K562 (cell line): ENCODE data around the gene BCL10. TPM values are rescaled to one million over a fixed set of nuclear protein-coding genes. Genes with fewer than 3 reads are reported as not detected.

ENCODE experiments used
- ARHGAP35 ChIP-seq: fragments of 450-650 bp; IDR thresholded peaks from 2 replicates; pipeline ENCODE4 v1.6.1; 2018; ENCODE audit not compliant: partially characterized antibody
- CHD2 ChIP-seq: IDR thresholded peaks from 2 replicates; pipeline ENCODE4 v1.6.1; 2011; ENCODE audit warnings: low read depth, low read length
- CSDE1 ChIP-seq, 2 experiments: fragments of 450-650 bp; IDR thresholded peaks; 2 replicates each; pipeline ENCODE4 v1.6.1; 2016; ENCODE audit warnings: mild to moderate bottlenecking in 1 of 2
- IRF1 ChIP-seq: sonication (generic); formaldehyde crosslinking; IDR thresholded peaks from 2 replicates; pipeline ENCODE4 v1.8.0; 2022; ENCODE audit warnings: missing genetic modification reagents, mild to moderate bottlenecking, borderline replicate concordance
- NRF1 ChIP-seq, 2 experiments: fragments of 450-650 bp; IDR thresholded peaks in 1 of 2; conservative IDR thresholded peaks in 1 of 2; 2 replicates each; pipeline ENCODE4 v1.6.1; 2014; ENCODE audit warnings: mild to moderate bottlenecking in 2 of 2
- PCBP2 ChIP-seq: fragments of 200-400 bp; formaldehyde crosslinking; IDR thresholded peaks from 2 replicates; pipeline ENCODE4 v1.6.1; 2018; ENCODE audit warnings: low read length, low read depth, mild to moderate bottlenecking, moderate library complexity; ENCODE audit not compliant: poor library complexity, severe bottlenecking
- POLR2AphosphoS5 ChIP-seq: IDR thresholded peaks from 2 replicates; pipeline ENCODE4 v1.6.1; 2011; ENCODE audit warnings: mild to moderate bottlenecking, low read depth, low read length, moderate library complexity; ENCODE audit not compliant: control insufficient read depth, insufficient read depth
- PRMT5 ChIP-seq: sonication (generic); formaldehyde crosslinking; IDR thresholded peaks from 2 replicates; pipeline ENCODE4 v1.5.0; 2020; ENCODE audit warnings: missing genetic modification reagents
- PTRF ChIP-seq: fragments of 450-650 bp; IDR thresholded peaks from 2 replicates; pipeline ENCODE4 v1.6.1; 2016; ENCODE audit warnings: mild to moderate bottlenecking, missing genetic modification characterization, missing compliant biosample characterization
- PURB ChIP-seq: sonication (generic); formaldehyde crosslinking; IDR thresholded peaks from 2 replicates; pipeline ENCODE4 v1.9.0; 2021; ENCODE audit warnings: low read depth, mild to moderate bottlenecking, missing genetic modification reagents
- SRSF7 ChIP-seq: fragments of 200-400 bp; formaldehyde crosslinking; optimal IDR thresholded peaks from 2 replicates; pipeline ENCODE3; 2017; ENCODE audit warnings: mild to moderate bottlenecking, low read depth, low read length
- ZEB2 ChIP-seq: fragments of 450-650 bp; IDR thresholded peaks from 2 replicates; pipeline ENCODE4 v1.6.1; 2016
- ZFP30 ChIP-seq: fragments of 250-450 bp; sonication (Bioruptor Pico); IDR thresholded peaks from 2 replicates; pipeline ENCODE4 v1.8.0; 2022; ENCODE audit warnings: moderate library complexity, mild to moderate bottlenecking, inconsistent platforms, borderline replicate concordance
- ZFPM2 ChIP-seq: fragments of 250-450 bp; sonication (Bioruptor Pico); IDR thresholded peaks from 2 replicates; pipeline ENCODE4 v1.5.1; 2022; ENCODE audit warnings: mild to moderate bottlenecking
- ZNF134 ChIP-seq: fragments of 250-450 bp; sonication (Bioruptor Pico); conservative IDR thresholded peaks from 2 replicates; pipeline ENCODE4 v1.4.0; 2020
- ZNF583 ChIP-seq: fragments of 250-450 bp; sonication (Bioruptor Pico); IDR thresholded peaks from 2 replicates; pipeline ENCODE4 v1.4.0; 2020
- ZNF592 ChIP-seq: fragments of 450-650 bp; IDR thresholded peaks from 2 replicates; pipeline ENCODE4 v1.6.1; 2017; ENCODE audit warnings: antibody characterized with exemption, mild to moderate bottlenecking
- polyA plus RNA-seq, 8 experiments: library from polyadenylated mRNA; depleted of rRNA in 4 of 8; stranded (reverse) in 5 of 8; unstranded in 3 of 8; fragments of >200 nt; fragmentation: Nextera tagmentation in 2 of 8; fragmentation: Illumina TruSeq in 1 of 8; extraction: Ambion mirVana in 2 of 8; extraction: Trizol in 1 of 8; gene quantifications; 2 replicates each; pipeline versions ENCODE4 v1.2.1 to v1.2.3, GENCODE V29; 2011 to 2014; ENCODE audit warnings: inconsistent platforms in 1 of 8, missing spikeins in 1 of 8
- total RNA-seq, 7 experiments: library from RNA; depleted of rRNA in 6 of 7; stranded (reverse); fragments of >200 nt in 6 of 7; fragmentation: Illumina TruSeq in 2 of 7; extraction: Trizol in 2 of 7; gene quantifications; 2 replicates each; pipeline versions ENCODE4 v1.2.1 to v1.2.3, GENCODE V29; 2011 to 2021; ENCODE audit warnings: low replicate concordance in 1 of 7
- TF ChIP-seq, protein P1 (sequence below): sonication (generic); formaldehyde crosslinking; IDR thresholded peaks from 2 replicates; pipeline ENCODE4 v1.8.0; 2022; ENCODE audit warnings: missing genetic modification reagents, mild to moderate bottlenecking, moderate library complexity, borderline replicate concordance
- TF ChIP-seq, protein P2 (sequence below): fragments of 450-650 bp; IDR thresholded peaks from one replicate; pipeline ENCODE4 v1.6.1; 2018; ENCODE audit warnings: mild to moderate bottlenecking, moderate library complexity; ENCODE audit not compliant: partially characterized antibody
- TF ChIP-seq, protein P3 (sequence below): fragments of 200-800 bp; sonication (Bioruptor generic); IDR thresholded peaks from 2 replicates; pipeline ENCODE4 v1.6.1; 2017; ENCODE audit warnings: missing genetic modification characterization, missing compliant biosample characterization

BCL10 gene
- total and polyA plus RNA-seq, 9 of the 15 experiments (the other 6 are each of a cell fraction or from before 2014, with no cell fraction given) = 8.0 to 19.4 (median 12.3) TPM

- TF ChIP-seq CHD2 = no peak
- TF ChIP-seq, protein P1, sequence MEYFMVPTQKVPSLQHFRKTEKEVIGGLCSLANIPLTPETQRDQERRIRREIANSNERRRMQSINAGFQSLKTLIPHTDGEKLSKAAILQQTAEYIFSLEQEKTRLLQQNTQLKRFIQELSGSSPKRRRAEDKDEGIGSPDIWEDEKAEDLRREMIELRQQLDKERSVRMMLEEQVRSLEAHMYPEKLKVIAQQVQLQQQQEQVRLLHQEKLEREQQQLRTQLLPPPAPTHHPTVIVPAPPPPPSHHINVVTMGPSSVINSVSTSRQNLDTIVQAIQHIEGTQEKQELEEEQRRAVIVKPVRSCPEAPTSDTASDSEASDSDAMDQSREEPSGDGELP (CRISPR knock-in tag) = no peak
- TF ChIP-seq ARHGAP35 = no peak
- TF ChIP-seq, protein P2, sequence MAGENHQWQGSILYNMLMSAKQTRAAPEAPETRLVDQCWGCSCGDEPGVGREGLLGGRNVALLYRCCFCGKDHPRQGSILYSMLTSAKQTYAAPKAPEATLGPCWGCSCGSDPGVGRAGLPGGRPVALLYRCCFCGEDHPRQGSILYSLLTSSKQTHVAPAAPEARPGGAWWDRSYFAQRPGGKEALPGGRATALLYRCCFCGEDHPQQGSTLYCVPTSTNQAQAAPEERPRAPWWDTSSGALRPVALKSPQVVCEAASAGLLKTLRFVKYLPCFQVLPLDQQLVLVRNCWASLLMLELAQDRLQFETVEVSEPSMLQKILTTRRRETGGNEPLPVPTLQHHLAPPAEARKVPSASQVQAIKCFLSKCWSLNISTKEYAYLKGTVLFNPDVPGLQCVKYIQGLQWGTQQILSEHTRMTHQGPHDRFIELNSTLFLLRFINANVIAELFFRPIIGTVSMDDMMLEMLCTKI = no peak
- no peak for TF ChIP-seq POLR2AphosphoS5
- no peak for TF ChIP-seq SRSF7
- TF ChIP-seq PRMT5 (CRISPR knock-in tag) = no peak
- TF ChIP-seq ZNF134 (CRISPR knock-in tag) = no peak
- no peak for TF ChIP-seq PCBP2
- TF ChIP-seq ZEB2 = no peak
- no peak for TF ChIP-seq IRF1 (CRISPR knock-in tag)
- peak; percentile 72; the same call in 1 of the 2 replicates for TF ChIP-seq ZNF592
- TF ChIP-seq CSDE1 (IDR thresholded peaks at IDR 0.05) = no peak
- TF ChIP-seq NRF1 (conservative IDR thresholded peaks at IDR 0.05 in 1 of 2, IDR thresholded peaks at IDR 0.05 in 1 of 2) = no peak
- no peak for TF ChIP-seq PURB (CRISPR knock-in tag)
- no peak for TF ChIP-seq ZFPM2 (CRISPR knock-in tag)
- TF ChIP-seq, protein P3, sequence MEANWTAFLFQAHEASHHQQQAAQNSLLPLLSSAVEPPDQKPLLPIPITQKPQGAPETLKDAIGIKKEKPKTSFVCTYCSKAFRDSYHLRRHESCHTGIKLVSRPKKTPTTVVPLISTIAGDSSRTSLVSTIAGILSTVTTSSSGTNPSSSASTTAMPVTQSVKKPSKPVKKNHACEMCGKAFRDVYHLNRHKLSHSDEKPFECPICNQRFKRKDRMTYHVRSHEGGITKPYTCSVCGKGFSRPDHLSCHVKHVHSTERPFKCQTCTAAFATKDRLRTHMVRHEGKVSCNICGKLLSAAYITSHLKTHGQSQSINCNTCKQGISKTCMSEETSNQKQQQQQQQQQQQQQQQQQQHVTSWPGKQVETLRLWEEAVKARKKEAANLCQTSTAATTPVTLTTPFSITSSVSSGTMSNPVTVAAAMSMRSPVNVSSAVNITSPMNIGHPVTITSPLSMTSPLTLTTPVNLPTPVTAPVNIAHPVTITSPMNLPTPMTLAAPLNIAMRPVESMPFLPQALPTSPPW (CRISPR knock-in tag) = no peak
- TF ChIP-seq ZFP30 = no peak
- TF ChIP-seq PTRF (tag) = no peak
- TF ChIP-seq ZNF583 = peak; percentile 99
Observed at GRCh38 chr1:85244271-85245061, 32.0 kb downstream of the BCL10 start (continued).
